ENCODE measurements around the gene FLNC. TPM values are rescaled to one million over a fixed set of nuclear protein-coding genes. Genes with fewer than 3 reads are reported as not detected.

The FLNC gene
- total and polyA plus RNA-seq, 2 experiments from 2014 or later, result 74.0 to 304 TPM

- Histone ChIP-seq H3F3A (ENCODE audit: insufficient read depth) (peaks cover 21% of the 10 kb centered on the region; the same call in 1 of the 2 replicates), H3K4me1 (ENCODE audit: insufficient read depth) (peaks cover 7% of the 10 kb centered on the region; the same call in 1 of the 2 replicates), H3K27ac (no peak overlapping the region), H3K4me3 (no peak overlapping the region), H3K9me3 (ENCODE audit: low read depth) (no peaks in the 10 kb centered on the region), H3K79me2 (ENCODE audit: insufficient read depth) (no peaks in the 10 kb centered on the region), H3K9me2 (ENCODE audit: insufficient read depth) (no peaks in the 10 kb centered on the region), H3K36me3 (ENCODE audit: low read depth) (peaks cover 61% of the 10 kb centered on the region; the same call in 1 of the 2 replicates), H3K27me3 (replicated peaks; ENCODE audit: insufficient read depth) (no peaks in the 10 kb centered on the region), H4K20me1 (ENCODE audit: insufficient read depth) (no peaks in the 10 kb centered on the region), H3K4me2 (ENCODE audit: unreplicated experiment) (no peak overlapping the region), H3K9ac (no peak overlapping the region), H2AFZ (no peak overlapping the region)
- in situ Hi-C loops (cut with MboI), result no loop called here
- no peak for DNase-seq
- TF ChIP-seq EZH2 (IDR thresholded peaks at IDR 0.05; ENCODE audit: insufficient read depth, poor library complexity, severe bottlenecking) (no peak), EZH2phosphoT487 (IDR thresholded peaks at IDR 0.05; ENCODE audit: insufficient read depth, low read depth) (no peak)
- WGBS, 2 experiments (ENCODE audit: low coverage in 1 of 2, low lambda C conversion rate in 2 of 2, missing lambda C conversion rate in 2 of 2), result 95% methylated on average over 11 to 19 of the region's 19 CpGs
Measured at GRCh38 chr7:128845987-128846386, 15.8 kb downstream of the FLNC start.

DNA sequence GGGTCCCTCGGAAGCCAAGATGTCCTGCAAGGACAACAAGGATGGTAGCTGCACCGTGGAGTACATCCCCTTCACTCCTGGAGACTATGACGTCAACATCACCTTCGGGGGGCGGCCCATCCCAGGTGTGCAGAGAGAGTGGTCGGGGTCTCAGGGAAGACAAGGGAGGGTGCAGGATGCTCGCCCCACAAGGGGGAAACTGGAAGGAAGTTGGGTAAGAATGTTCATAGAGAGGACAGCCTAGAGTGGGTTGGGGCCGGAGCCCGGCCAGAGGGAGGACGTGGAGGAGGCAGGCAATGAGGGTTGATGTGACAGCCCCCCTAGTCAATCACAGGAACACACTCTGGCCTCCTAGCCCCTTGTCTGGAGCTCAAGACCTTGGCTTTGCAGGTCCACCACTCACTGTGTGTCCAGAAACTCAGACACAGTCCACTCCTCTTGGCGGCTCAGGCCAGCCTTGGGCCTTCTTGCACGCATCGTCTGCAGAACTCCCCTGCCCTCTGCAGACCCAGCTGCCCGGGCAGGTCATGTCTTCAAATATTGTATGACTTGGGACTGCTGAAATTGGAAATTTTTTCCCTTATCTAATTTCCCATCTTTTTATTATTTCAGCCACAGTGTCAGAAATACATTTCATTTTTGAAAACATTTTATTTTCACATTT lies 16.7 kb downstream of the FLNC start:
- no peak overlapping the region for H2AFZ ChIP-seq
- H3K4me1 ChIP-seq (ENCODE audit: insufficient read depth), result no peaks in the 10 kb centered on the region; the same call in 1 of the 2 replicates
- H3K27ac ChIP-seq, result no peak overlapping the region
- H3K36me3 ChIP-seq (ENCODE audit: low read depth), result peaks cover 61% of the 10 kb centered on the region; the same call in 1 of the 2 replicates
- H3K9me2 ChIP-seq (ENCODE audit: insufficient read depth), result no peaks in the 10 kb centered on the region
- H3K4me2 ChIP-seq (ENCODE audit: unreplicated experiment), result no peak overlapping the region
- no peak overlapping the region for H3K9ac ChIP-seq
- H3K9me3 ChIP-seq (ENCODE audit: low read depth), result no peaks in the 10 kb centered on the region
- WGBS, 2 experiments (ENCODE audit: low coverage in 1 of 2, low lambda C conversion rate in 2 of 2, missing lambda C conversion rate in 2 of 2), result 88% methylated on average over 14 of the region's 14 CpGs
- H3K27me3 ChIP-seq (replicated peaks; ENCODE audit: insufficient read depth), result no peaks in the 10 kb centered on the region
- TF ChIP-seq EZH2 (IDR thresholded peaks at IDR 0.05; ENCODE audit: insufficient read depth, poor library complexity, severe bottlenecking) (no peak), EZH2phosphoT487 (IDR thresholded peaks at IDR 0.05; ENCODE audit: insufficient read depth, low read depth) (no peak)
- no peak overlapping the region for H3K4me3 ChIP-seq
- H3K79me2 ChIP-seq (ENCODE audit: insufficient read depth), result no peaks in the 10 kb centered on the region
- DNase-seq, result no peak
- no peaks in the 10 kb centered on the region for H4K20me1 ChIP-seq (ENCODE audit: insufficient read depth)
- in situ Hi-C loops (cut with MboI), result no loop called here
- peaks cover 18% of the 10 kb centered on the region; the same call in 1 of the 2 replicates for H3F3A ChIP-seq (ENCODE audit: insufficient read depth)

GRCh38 chr7:128847721-128848211 lies 17.6 kb downstream of the FLNC start:
- Histone ChIP-seq H4K20me1 (ENCODE audit: insufficient read depth) (no peaks in the 10 kb centered on the region), H3K36me3 (ENCODE audit: low read depth) (peaks cover 62% of the 10 kb centered on the region; the same call in 1 of the 2 replicates)
- WGBS, 2 experiments (ENCODE audit: low coverage in 1 of 2, low lambda C conversion rate in 2 of 2, missing lambda C conversion rate in 2 of 2), result 97 to 98% methylated on average over 15 to 16 of the region's 17 CpGs

GRCh38 chr7:128848289-128849155 lies 18.3 kb downstream of the FLNC start:
- peaks cover 20% of the 10 kb centered on the region for H3F3A ChIP-seq (ENCODE audit: insufficient read depth)
- no peaks in the 10 kb centered on the region for H3K4me1 ChIP-seq (ENCODE audit: insufficient read depth)
- no peaks in the 10 kb centered on the region for H3K79me2 ChIP-seq (ENCODE audit: insufficient read depth)
- 94 to 95% methylated on average over 27 to 31 of the region's 31 CpGs for WGBS, 2 experiments (ENCODE audit: low coverage in 1 of 2, low lambda C conversion rate in 2 of 2, missing lambda C conversion rate in 2 of 2)
- DNase-seq, result no peak
- in situ Hi-C loops (cut with MboI), result no loop called here
- no peaks in the 10 kb centered on the region for H3K27me3 ChIP-seq (replicated peaks; ENCODE audit: insufficient read depth)
- no peak overlapping the region for H3K27ac ChIP-seq
- no peak overlapping the region for H3K9ac ChIP-seq
- peaks cover 61% of the 10 kb centered on the region; the same call in 1 of the 2 replicates for H3K36me3 ChIP-seq (ENCODE audit: low read depth)
- H3K9me2 ChIP-seq (ENCODE audit: insufficient read depth), result no peaks in the 10 kb centered on the region
- no peaks in the 10 kb centered on the region for H3K9me3 ChIP-seq (ENCODE audit: low read depth)
- TF ChIP-seq EZH2phosphoT487 (IDR thresholded peaks at IDR 0.05; ENCODE audit: insufficient read depth, low read depth), result no peak
- no peak for TF ChIP-seq EZH2 (IDR thresholded peaks at IDR 0.05; ENCODE audit: insufficient read depth, poor library complexity, severe bottlenecking)
- H4K20me1 ChIP-seq (ENCODE audit: insufficient read depth), result no peaks in the 10 kb centered on the region
- H3K4me2 ChIP-seq (ENCODE audit: unreplicated experiment), result no peak overlapping the region
- H3K4me3 ChIP-seq, result no peak overlapping the region
- no peak overlapping the region for H2AFZ ChIP-seq

More at GRCh38 chr7:128847721-128848211, 17.6 kb downstream of the FLNC start:
- in situ Hi-C loops (cut with MboI), result no loop called here
- no peak for TF ChIP-seq EZH2 (IDR thresholded peaks at IDR 0.05; ENCODE audit: insufficient read depth, poor library complexity, severe bottlenecking)
- TF ChIP-seq EZH2phosphoT487 (IDR thresholded peaks at IDR 0.05; ENCODE audit: insufficient read depth, low read depth), result no peak
- Histone ChIP-seq H3K27ac (no peak overlapping the region), H3K79me2 (ENCODE audit: insufficient read depth) (no peaks in the 10 kb centered on the region), H2AFZ (no peak overlapping the region), H3K9ac (no peak overlapping the region), H3F3A (ENCODE audit: insufficient read depth) (peaks cover 20% of the 10 kb centered on the region; the same call in 1 of the 2 replicates), H3K9me2 (ENCODE audit: insufficient read depth) (no peaks in the 10 kb centered on the region), H3K4me2 (ENCODE audit: unreplicated experiment) (no peak overlapping the region), H3K27me3 (replicated peaks; ENCODE audit: insufficient read depth) (no peaks in the 10 kb centered on the region), H3K4me1 (ENCODE audit: insufficient read depth) (no peaks in the 10 kb centered on the region), H3K4me3 (no peak overlapping the region), H3K9me3 (ENCODE audit: low read depth) (no peaks in the 10 kb centered on the region)
- DNase-seq, result no peak
